ENCODE results near the gene CTU2.

The CTU2 gene

DNA sequence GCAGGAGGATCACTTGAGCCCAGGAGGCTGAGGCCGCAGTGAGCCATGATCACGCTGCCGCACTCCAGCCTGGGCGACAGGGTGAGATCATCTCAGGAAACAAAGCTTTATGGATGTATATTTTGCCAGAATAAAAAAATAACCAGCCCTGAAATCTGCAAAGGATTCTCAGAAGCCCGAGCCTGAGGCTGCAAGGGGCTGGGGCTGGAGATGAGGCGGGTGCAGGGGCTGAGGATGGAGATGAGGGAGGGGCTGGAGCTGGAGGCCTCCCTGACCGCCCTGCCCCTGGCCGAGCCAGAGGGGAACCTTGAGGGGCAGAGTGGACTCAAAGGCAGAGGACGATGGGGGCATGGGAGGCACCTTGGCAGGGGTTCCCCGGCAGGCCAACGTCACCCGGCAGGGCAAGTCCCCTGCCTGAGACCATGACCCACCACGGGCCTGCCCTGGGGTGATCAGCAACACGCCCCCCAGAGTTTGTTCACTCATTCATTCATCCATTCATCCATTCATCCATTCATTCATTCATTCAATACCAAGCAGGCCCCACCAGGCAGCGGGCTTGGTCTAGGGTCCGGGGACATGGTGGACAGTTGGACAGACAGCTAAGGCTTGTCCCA is 46.2 kb downstream of the CTU2 start:
- H3K9me3 ChIP-seq (ENCODE audit: control extremely low read depth in 1 of 5, control insufficient read depth in 4 of 5, insufficient read depth in 2 of 5, low read depth in 1 of 5, low read length in 4 of 5), result no peaks in the 10 kb centered on the region
- no peak overlapping the region for H3K27ac ChIP-seq (ENCODE audit: insufficient read depth in 1 of 2, low read depth in 1 of 2, low read length in 2 of 2, poor library complexity in 1 of 2, severe bottlenecking in 2 of 2)
- peaks cover 0 to 10% (median 5%) of the 10 kb centered on the region in 4 experiments for H3K4me1 ChIP-seq (ENCODE audit: control extremely low read depth in 1 of 4, control insufficient read depth in 4 of 4, insufficient read depth in 4 of 4, low read length in 3 of 4)
- WGBS (ENCODE audit: insufficient coverage), result 94% methylated on average over 14 of the region's 16 CpGs
- H3K4me3 ChIP-seq (ENCODE audit: control insufficient read depth in 1 of 7, extremely low read depth in 1 of 7, insufficient read depth in 4 of 7, low read depth in 2 of 7, low read length in 6 of 7), result no peak overlapping the region
- H3K27me3 ChIP-seq (replicated peaks in 2 of 5; ENCODE audit: control insufficient read depth in 4 of 5, insufficient read depth in 5 of 5, low read length in 4 of 5), result no peaks in the 10 kb centered on the region
- ChIA-PET POLR2A (interaction anchor here (1.8 kb wide), 1 partner anchor 18 kb away, joined by 5 read pairs; no protein-coding TSS in a partner anchor), CTCF (interaction anchor here (1.4 to 2.9 kb wide), 2 partner anchors 9 to 16 kb away, joined by 5 to 9 read pairs; no protein-coding TSS in a partner anchor)
- DNase-seq, result no peak
- H3K36me3 ChIP-seq (ENCODE audit: control insufficient read depth in 4 of 4, insufficient read depth in 4 of 4, low read length in 3 of 4), result peaks cover 0 to 49% (median 18%) of the 10 kb centered on the region in 4 experiments

- peaks cover 0 to 17% (median 7%) of the 10 kb centered on the region in 4 experiments for H3K4me1 ChIP-seq (ENCODE audit: control extremely low read depth in 1 of 4, control insufficient read depth in 4 of 4, insufficient read depth in 4 of 4, low read length in 3 of 4)
- DNase-seq, result no peak
- no peaks in the 10 kb centered on the region for H3K9me3 ChIP-seq (ENCODE audit: control extremely low read depth in 1 of 5, control insufficient read depth in 4 of 5, insufficient read depth in 2 of 5, low read depth in 1 of 5, low read length in 4 of 5)
- H3K4me3 ChIP-seq (ENCODE audit: control insufficient read depth in 1 of 7, extremely low read depth in 1 of 7, insufficient read depth in 4 of 7, low read depth in 2 of 7, low read length in 6 of 7), result no peak overlapping the region
- H3K27me3 ChIP-seq (replicated peaks in 2 of 5; ENCODE audit: control insufficient read depth in 4 of 5, insufficient read depth in 5 of 5, low read length in 4 of 5), result no peaks in the 10 kb centered on the region
- peaks cover 0 to 49% (median 15%) of the 10 kb centered on the region in 4 experiments for H3K36me3 ChIP-seq (ENCODE audit: control insufficient read depth in 4 of 4, insufficient read depth in 4 of 4, low read length in 3 of 4)
- no peak overlapping the region for H3K27ac ChIP-seq (ENCODE audit: insufficient read depth in 1 of 2, low read depth in 1 of 2, low read length in 2 of 2, poor library complexity in 1 of 2, severe bottlenecking in 2 of 2)
- ChIA-PET CTCF (interaction anchor here (1.1 to 2.9 kb wide), 5 partner anchors 10 to 28 kb away, joined by 3 to 9 read pairs (median 4); no protein-coding TSS in a partner anchor), POLR2A (interaction anchor here (1.8 kb wide), 1 partner anchor 18 kb away, joined by 5 read pairs; no protein-coding TSS in a partner anchor)
- WGBS (ENCODE audit: insufficient coverage), result 89% methylated on average over 3 of the region's 13 CpGs
Measured at GRCh38 chr16:88753191-88753590, 46.9 kb downstream of the CTU2 start.

GRCh38 chr16:88753602-88754001 is 47.3 kb downstream of the CTU2 start:
- ChIA-PET CTCF (interaction anchor here (1.1 to 7.2 kb wide), 7 partner anchors 6 to 28 kb away, joined by 3 to 53 read pairs (median 4); no protein-coding TSS in a partner anchor), POLR2A (interaction anchor here (1.8 kb wide), 1 partner anchor 17 kb away, joined by 5 read pairs; no protein-coding TSS in a partner anchor)
- DNase-seq, result no peak
- H3K9me3 ChIP-seq (ENCODE audit: control extremely low read depth in 1 of 5, control insufficient read depth in 4 of 5, insufficient read depth in 2 of 5, low read depth in 1 of 5, low read length in 4 of 5), result no peaks in the 10 kb centered on the region
- H3K4me1 ChIP-seq (ENCODE audit: control extremely low read depth in 1 of 4, control insufficient read depth in 4 of 4, insufficient read depth in 4 of 4, low read length in 3 of 4), result peaks cover 0 to 21% (median 8%) of the 10 kb centered on the region in 4 experiments
- H3K4me3 ChIP-seq (ENCODE audit: control insufficient read depth in 1 of 7, extremely low read depth in 1 of 7, insufficient read depth in 4 of 7, low read depth in 2 of 7, low read length in 6 of 7), result no peak overlapping the region
- peaks cover 0 to 48% (median 14%) of the 10 kb centered on the region in 4 experiments for H3K36me3 ChIP-seq (ENCODE audit: control insufficient read depth in 4 of 4, insufficient read depth in 4 of 4, low read length in 3 of 4)
- no peaks in the 10 kb centered on the region for H3K27me3 ChIP-seq (replicated peaks in 2 of 5; ENCODE audit: control insufficient read depth in 4 of 5, insufficient read depth in 5 of 5, low read length in 4 of 5)
- WGBS (ENCODE audit: insufficient coverage), result 91% methylated on average over 6 of the region's 11 CpGs
- peak overlapping the region in 1 of 2 experiments; percentile 34 for H3K27ac ChIP-seq (ENCODE audit: insufficient read depth in 1 of 2, low read depth in 1 of 2, low read length in 2 of 2, poor library complexity in 1 of 2, severe bottlenecking in 2 of 2)

DNA sequence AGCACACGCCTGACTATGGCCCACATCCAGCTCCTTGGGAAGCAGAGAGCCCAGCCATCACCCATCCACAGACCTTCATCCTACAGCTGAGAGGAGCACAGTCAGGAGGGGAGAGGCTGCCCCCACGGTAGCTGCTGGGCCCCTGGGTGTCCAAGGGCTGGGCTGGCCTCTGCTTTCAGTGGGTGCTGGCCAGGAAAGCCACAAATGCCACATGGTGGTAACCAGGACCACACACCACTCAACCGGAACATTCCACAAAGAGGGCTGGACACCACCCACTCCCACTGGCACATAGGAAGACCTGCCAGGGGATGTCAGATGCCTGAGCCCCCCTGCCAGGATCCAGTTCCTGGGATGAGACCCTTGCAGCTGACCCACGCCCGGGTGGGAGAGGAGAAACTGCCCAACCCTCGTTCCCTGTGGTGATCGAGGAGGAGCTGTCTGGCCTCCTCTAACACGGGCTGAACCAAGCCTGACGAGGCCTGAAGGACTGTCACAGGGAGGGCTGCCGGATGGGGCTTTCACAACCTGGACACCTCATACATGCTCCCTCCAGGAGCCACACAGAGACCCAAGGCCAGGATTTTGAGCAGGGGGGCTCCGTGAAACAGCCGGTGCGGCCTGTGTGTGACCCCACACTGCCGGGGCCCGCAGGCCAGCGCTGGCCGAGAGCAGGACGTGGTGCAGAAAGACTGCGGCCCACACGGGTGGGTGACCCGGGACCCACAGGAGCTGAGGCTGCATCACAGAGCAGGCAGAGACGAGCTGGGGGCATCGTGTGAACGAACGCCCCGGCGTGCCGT is 48.0 kb downstream of the CTU2 start:
- H3K4me3 ChIP-seq (ENCODE audit: control insufficient read depth in 1 of 7, extremely low read depth in 1 of 7, insufficient read depth in 4 of 7, low read depth in 2 of 7, low read length in 6 of 7), result no peak overlapping the region
- WGBS (ENCODE audit: insufficient coverage), result 93% methylated on average over 26 of the region's 28 CpGs
- H3K27me3 ChIP-seq (replicated peaks in 2 of 5; ENCODE audit: control insufficient read depth in 4 of 5, insufficient read depth in 5 of 5, low read length in 4 of 5), result no peaks in the 10 kb centered on the region
- no peaks in the 10 kb centered on the region for H3K9me3 ChIP-seq (ENCODE audit: control extremely low read depth in 1 of 5, control insufficient read depth in 4 of 5, insufficient read depth in 2 of 5, low read depth in 1 of 5, low read length in 4 of 5)
- peak overlapping the region in 1 of 2 experiments; percentile 34 for H3K27ac ChIP-seq (ENCODE audit: insufficient read depth in 1 of 2, low read depth in 1 of 2, low read length in 2 of 2, poor library complexity in 1 of 2, severe bottlenecking in 2 of 2)
- POLR2A ChIA-PET, result interaction anchor here (0.6 to 1.8 kb wide), 2 partner anchors 16 to 164 kb away, joined by 4 to 5 read pairs; no protein-coding TSS in a partner anchor
- CTCF ChIA-PET, result interaction anchor here (1.1 to 7.2 kb wide), 7 partner anchors 7 to 27 kb away, joined by 3 to 53 read pairs (median 4); no protein-coding TSS in a partner anchor
- no peak for DNase-seq
- peaks cover 0 to 51% (median 18%) of the 10 kb centered on the region in 4 experiments for H3K36me3 ChIP-seq (ENCODE audit: control insufficient read depth in 4 of 4, insufficient read depth in 4 of 4, low read length in 3 of 4)
- H3K4me1 ChIP-seq (ENCODE audit: control extremely low read depth in 1 of 4, control insufficient read depth in 4 of 4, insufficient read depth in 4 of 4, low read length in 3 of 4), result peaks cover 0 to 28% (median 9%) of the 10 kb centered on the region in 4 experiments

GRCh38 chr16:88754912-88755744 is 48.8 kb downstream of the CTU2 start:
- 91% methylated on average over 40 of the region's 42 CpGs for WGBS (ENCODE audit: insufficient coverage)
- Histone ChIP-seq H3K27ac (ENCODE audit: insufficient read depth in 1 of 2, low read depth in 1 of 2, low read length in 2 of 2, poor library complexity in 1 of 2, severe bottlenecking in 2 of 2) (peak overlapping the region in 1 of 2 experiments; percentile 34), H3K4me3 (ENCODE audit: control insufficient read depth in 1 of 7, extremely low read depth in 1 of 7, insufficient read depth in 4 of 7, low read depth in 2 of 7, low read length in 6 of 7) (no peak overlapping the region), H3K36me3 (ENCODE audit: control insufficient read depth in 4 of 4, insufficient read depth in 4 of 4, low read length in 3 of 4) (peaks cover 0 to 53% (median 19%) of the 10 kb centered on the region in 4 experiments), H3K9me3 (ENCODE audit: control extremely low read depth in 1 of 5, control insufficient read depth in 4 of 5, insufficient read depth in 2 of 5, low read depth in 1 of 5, low read length in 4 of 5) (no peaks in the 10 kb centered on the region), H3K4me1 (ENCODE audit: control extremely low read depth in 1 of 4, control insufficient read depth in 4 of 4, insufficient read depth in 4 of 4, low read length in 3 of 4) (peaks cover 0 to 34% (median 11%) of the 10 kb centered on the region in 4 experiments), H3K27me3 (replicated peaks in 2 of 5; ENCODE audit: control insufficient read depth in 4 of 5, insufficient read depth in 5 of 5, low read length in 4 of 5) (no peaks in the 10 kb centered on the region)
- ChIA-PET POLR2A (interaction anchor here (0.5 to 0.8 kb wide), 3 partner anchors 9 to 165 kb away, joined by 4 to 5 read pairs (median 4); no protein-coding TSS in a partner anchor), CTCF (interaction anchor here (0.7 to 7.2 kb wide), 6 partner anchors 7 to 18 kb away, joined by 3 to 53 read pairs (median 5); no protein-coding TSS in a partner anchor)
- DNase-seq, result peak in 1 of 3 donors; percentile 66

- Histone ChIP-seq H3K4me1 (ENCODE audit: control extremely low read depth in 1 of 4, control insufficient read depth in 4 of 4, insufficient read depth in 4 of 4, low read length in 3 of 4) (peaks cover 0 to 34% (median 11%) of the 10 kb centered on the region in 4 experiments), H3K9me3 (ENCODE audit: control extremely low read depth in 1 of 5, control insufficient read depth in 4 of 5, insufficient read depth in 2 of 5, low read depth in 1 of 5, low read length in 4 of 5) (no peaks in the 10 kb centered on the region), H3K27me3 (replicated peaks in 2 of 5; ENCODE audit: control insufficient read depth in 4 of 5, insufficient read depth in 5 of 5, low read length in 4 of 5) (no peaks in the 10 kb centered on the region), H3K27ac (ENCODE audit: insufficient read depth in 1 of 2, low read depth in 1 of 2, low read length in 2 of 2, poor library complexity in 1 of 2, severe bottlenecking in 2 of 2) (peak overlapping the region in 1 of 2 experiments; percentile 34), H3K36me3 (ENCODE audit: control insufficient read depth in 4 of 4, insufficient read depth in 4 of 4, low read length in 3 of 4) (peaks cover 0 to 50% (median 16%) of the 10 kb centered on the region in 4 experiments), H3K4me3 (ENCODE audit: control insufficient read depth in 1 of 7, extremely low read depth in 1 of 7, insufficient read depth in 4 of 7, low read depth in 2 of 7, low read length in 6 of 7) (no peak overlapping the region)
- CTCF ChIA-PET, result interaction anchor here (0.9 to 7.2 kb wide), 3 partner anchors 8 to 13 kb away, joined by 5 to 53 read pairs (median 6); no protein-coding TSS in a partner anchor
- POLR2A ChIA-PET, result interaction anchor here (0.7 to 0.8 kb wide), 2 partner anchors 10 to 117 kb away, joined by 5 read pairs; no protein-coding TSS in a partner anchor
- WGBS (ENCODE audit: insufficient coverage), result 95% methylated on average over 23 of the region's 23 CpGs
- DNase-seq, result no peak
Measured at GRCh38 chr16:88755745-88756443, 49.6 kb downstream of the CTU2 start.
